T-helper 2 cell treated with Interferon-gamma antibody and Interleukin-4, amounts not matched to agents 5 μg/mL and 100 μg/mL, for 36 hours (primary cell): ENCODE data around the gene LIX1L.

Source experiments
- DNase-seq: peaks from one replicate; pipeline ENCODE4 v3.0.0; 2021; ENCODE audit warnings: low spot score
- H3K27ac Mint-ChIP-seq: one replicate; pipeline ENCODE4 v1.8.0; 2021; ENCODE audit warnings: mild to moderate bottlenecking, mixed read lengths
- H3K27me3 Mint-ChIP-seq: one replicate; pipeline ENCODE4 v1.8.0; 2021; ENCODE audit warnings: low read depth, mixed read lengths
- H3K36me3 Mint-ChIP-seq: one replicate; pipeline ENCODE4 v1.8.0; 2021; ENCODE audit warnings: low read depth, mixed read lengths
- H3K4me1 Mint-ChIP-seq: one replicate; pipeline ENCODE4 v1.8.0; 2021; ENCODE audit warnings: low read depth, mixed read lengths
- H3K4me3 Mint-ChIP-seq: one replicate; pipeline ENCODE4 v1.8.0; 2022; ENCODE audit warnings: mild to moderate bottlenecking, moderate library complexity, mixed read lengths
- H3K9me3 Mint-ChIP-seq: one replicate; pipeline ENCODE4 v1.8.0; 2021; ENCODE audit warnings: mixed read lengths

Gene LIX1L

DNA sequence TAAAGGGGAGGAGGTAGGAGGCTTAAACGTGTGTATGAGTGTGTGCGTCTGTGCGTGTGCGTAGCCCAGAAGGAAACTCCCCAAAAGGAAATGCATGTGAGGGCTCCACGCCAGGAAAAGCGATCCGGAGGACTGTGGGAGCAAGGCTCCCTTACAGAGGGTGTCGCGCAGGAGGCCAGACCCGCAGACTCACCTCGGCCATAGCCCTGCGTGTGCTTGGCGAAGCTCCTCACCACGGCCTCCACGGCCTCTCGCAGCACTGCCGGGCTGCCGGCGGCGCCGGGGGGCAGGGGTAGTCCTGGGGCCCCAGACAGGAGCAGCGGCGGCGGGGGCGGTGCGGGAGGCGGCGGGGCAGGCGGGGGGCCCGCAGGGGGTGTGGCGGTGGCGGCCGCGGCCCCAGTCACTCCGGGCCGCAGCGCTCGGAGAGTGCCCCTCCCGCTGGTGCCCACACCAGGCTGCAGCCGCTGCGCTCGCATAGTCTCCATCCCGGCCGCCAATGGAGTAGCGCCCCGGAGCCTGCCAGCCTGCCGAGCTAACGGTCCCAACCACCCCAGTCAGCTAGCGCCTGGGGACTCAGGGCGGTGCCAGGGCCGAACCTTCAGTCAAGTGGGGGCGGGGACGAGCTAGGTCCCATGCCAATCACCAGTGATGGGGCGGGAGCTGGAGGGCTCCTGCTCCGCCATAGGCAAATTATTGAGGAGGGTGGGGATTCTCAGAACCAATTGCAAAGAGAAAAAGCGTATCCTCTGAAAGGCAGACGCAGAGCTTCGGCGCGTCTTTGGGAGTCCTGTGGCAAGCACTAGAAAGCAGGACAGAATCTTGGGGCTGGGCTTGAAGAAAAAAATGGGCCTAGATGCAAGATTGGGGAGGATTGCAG lies at the start of gene LIX1L:
Gene LIX1L (minus strand): TSS at position 575 of the 877 bp plus-strand sequence. CDS start 90 bp downstream, at position 485.
- peaks cover 5% of the 10 kb centered on the region for H3K36me3 Mint-ChIP-seq
- H3K27ac Mint-ChIP-seq, result peak within 1 kb of the TSS; percentile 91
- H3K4me3 Mint-ChIP-seq, result peak within 1 kb of the TSS; percentile 91
- H3K9me3 Mint-ChIP-seq, result no peaks in the 10 kb centered on the region
- no peaks in the 10 kb centered on the region for H3K27me3 Mint-ChIP-seq
- peak; percentile 94 for DNase-seq
- H3K4me1 Mint-ChIP-seq, result peaks cover 58% of the 10 kb centered on the region

DNA sequence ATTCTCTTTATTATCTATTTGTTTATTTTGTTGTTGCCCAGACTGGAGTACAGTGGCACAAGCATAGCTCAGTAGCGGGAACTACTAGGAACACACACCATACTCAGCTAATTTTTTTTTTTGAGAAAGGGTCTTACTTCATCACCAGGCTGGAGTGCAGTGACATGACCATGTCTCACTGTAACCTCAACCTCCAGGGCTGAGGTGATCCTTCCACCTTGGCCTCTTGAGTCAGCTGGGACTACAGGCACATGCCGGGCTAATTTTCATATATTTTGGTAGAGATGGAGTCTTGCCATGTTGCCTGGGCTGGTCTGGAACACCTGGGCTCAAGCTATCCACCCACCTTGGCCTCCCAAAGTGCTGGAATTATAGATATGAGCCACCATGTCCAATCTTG lies 43.9 kb upstream of the LIX1L start:
- DNase-seq, result no peak
- no peaks in the 10 kb centered on the region for H3K9me3 Mint-ChIP-seq
- H3K27me3 Mint-ChIP-seq, result no peaks in the 10 kb centered on the region
- H3K4me3 Mint-ChIP-seq, result no peak overlapping the region
- peak overlapping the region; percentile 31 for H3K27ac Mint-ChIP-seq
- peaks cover 54% of the 10 kb centered on the region for H3K4me1 Mint-ChIP-seq
- no peaks in the 10 kb centered on the region for H3K36me3 Mint-ChIP-seq

DNA sequence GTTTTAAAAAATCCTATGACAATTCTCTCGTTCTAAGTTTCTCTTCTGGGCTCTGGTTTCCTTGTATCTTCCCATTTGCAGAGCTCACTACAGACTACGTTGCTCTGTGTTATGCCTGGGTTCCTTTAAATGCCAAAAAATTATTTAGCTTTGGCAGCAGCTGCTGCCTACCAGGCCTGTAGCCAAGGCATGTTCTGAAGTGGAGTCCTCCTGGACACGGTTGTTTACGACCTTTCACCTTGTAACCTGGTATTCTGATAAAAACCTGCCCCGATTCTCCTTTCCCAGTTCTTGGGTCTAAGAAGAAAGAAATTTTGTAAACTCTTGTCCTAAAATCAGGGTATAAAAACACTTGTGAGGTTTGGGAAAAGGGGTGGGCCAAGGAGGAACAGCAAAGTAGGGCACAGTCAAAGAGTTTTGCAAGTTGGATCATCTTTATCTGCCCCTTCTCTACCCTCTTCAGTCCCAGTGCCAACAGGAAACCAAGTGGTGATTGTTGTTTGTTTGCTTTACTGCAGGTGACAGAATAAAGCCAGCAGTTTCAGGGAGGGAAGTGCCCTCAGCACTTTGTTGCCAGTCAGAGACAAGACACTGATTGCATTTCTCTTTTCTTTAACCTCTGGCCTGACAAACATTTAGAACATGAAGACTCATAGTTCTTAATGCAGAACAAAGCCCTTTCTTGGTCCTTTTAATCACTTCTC lies 41.7 kb upstream of the LIX1L start:
- Mint-ChIP-seq H3K27ac (peak overlapping the region; percentile 79), H3K27me3 (no peaks in the 10 kb centered on the region), H3K4me3 (peak overlapping the region; percentile 66), H3K36me3 (peaks cover 20% of the 10 kb centered on the region), H3K9me3 (no peaks in the 10 kb centered on the region), H3K4me1 (peaks cover 38% of the 10 kb centered on the region)
- no peak for DNase-seq

DNA sequence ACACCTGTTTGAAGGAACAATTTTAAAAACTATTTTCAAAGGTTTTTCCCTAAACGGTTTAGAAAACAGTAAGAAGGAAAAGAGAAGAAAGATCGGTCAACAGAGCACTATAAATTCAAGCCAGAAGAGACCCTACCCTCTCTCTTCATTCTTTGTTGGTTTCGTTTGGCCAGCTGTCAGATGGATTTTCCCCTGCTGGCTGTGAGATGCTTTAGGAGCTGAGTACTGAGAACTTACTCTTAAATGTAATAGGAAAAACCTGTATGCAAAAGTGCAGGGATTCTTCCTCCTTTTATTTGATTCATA lies 39.9 kb upstream of the LIX1L start:
- Mint-ChIP-seq H3K4me1 (peaks cover 46% of the 10 kb centered on the region), H3K36me3 (peaks cover 38% of the 10 kb centered on the region), H3K9me3 (no peaks in the 10 kb centered on the region), H3K4me3 (peak overlapping the region; percentile 98), H3K27me3 (no peaks in the 10 kb centered on the region), H3K27ac (peak overlapping the region; percentile 99)
- no peak for DNase-seq

DNA sequence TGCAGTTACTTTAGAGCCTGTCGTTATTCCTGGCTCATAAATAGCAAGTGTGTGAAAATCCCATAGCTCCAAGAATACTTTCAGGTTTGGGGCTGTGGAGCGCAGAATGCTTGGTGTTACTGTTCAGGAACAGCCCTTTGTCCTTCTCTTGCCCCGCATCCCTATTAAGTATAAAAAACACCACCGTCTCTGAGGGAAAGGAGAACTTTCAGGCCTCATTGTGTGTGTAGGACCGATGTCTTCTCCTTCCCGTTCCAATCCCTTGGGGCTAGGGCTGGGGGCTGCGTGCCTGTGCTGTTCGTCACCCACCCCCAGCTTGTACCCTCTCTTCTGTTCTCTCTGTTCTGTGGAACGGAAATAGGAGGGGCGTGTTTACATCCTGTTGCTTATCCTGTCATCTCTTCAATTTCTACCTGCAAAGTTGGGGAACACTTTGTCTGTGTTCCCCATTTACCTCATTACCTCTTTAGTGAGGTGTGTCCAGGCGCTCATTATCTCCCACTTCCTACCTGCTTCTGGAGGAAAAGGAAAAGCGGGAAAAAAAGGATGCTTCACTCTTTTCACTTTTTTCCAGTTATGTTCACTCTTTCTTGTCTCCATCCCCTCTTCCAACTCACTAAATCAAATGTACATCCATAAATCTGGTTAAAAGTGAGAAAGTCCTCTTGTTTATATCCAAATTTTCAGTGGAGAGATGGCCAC lies 39.4 kb upstream of the LIX1L start:
- Mint-ChIP-seq H3K4me1 (peaks cover 50% of the 10 kb centered on the region), H3K36me3 (peaks cover 42% of the 10 kb centered on the region), H3K27me3 (no peaks in the 10 kb centered on the region), H3K27ac (peak overlapping the region; percentile 99), H3K9me3 (no peaks in the 10 kb centered on the region), H3K4me3 (peak overlapping the region; percentile 98)
- DNase-seq, result peak; percentile 53

DNA sequence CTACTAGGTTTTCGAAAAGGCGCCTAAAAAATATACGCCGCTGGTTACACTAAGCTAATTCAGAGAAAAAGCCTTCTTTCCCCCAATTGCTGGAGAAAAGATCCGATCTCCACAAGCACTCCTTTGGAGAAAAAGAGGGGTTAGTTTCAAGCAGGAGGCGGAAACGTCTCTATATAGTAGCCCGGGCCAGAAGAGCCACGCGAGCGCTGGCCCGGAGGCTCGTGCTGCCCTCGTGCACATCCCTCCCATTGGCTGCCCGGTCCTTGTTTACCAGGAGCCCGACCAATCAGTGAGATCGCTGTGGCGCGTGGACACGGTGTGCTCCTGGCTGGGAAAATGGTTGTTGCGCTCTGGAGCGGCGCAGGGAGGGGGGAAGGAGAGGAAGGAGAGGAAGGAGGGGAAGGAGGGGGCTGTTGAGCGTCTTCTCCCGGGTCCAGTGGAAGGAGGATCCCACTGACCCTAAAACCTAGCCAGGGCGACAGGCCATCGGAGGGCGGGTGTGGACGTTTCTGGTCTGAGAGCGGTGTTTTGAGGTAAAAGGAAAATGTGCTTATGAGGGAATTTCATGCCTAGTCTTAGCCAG lies 38.7 kb upstream of the LIX1L start, which contains the start of gene TXNIP:
Gene TXNIP (minus strand): TSS at position 147 of the 583 bp plus-strand sequence. CDS start 313 bp downstream, outside the sequence.
- peak; percentile 93 for DNase-seq
- peaks cover 49% of the 10 kb centered on the region for H3K36me3 Mint-ChIP-seq
- H3K9me3 Mint-ChIP-seq, result no peaks in the 10 kb centered on the region
- H3K4me1 Mint-ChIP-seq, result peaks cover 54% of the 10 kb centered on the region
- H3K4me3 Mint-ChIP-seq, result peak within 1 kb of the TSS; percentile 98
- H3K27ac Mint-ChIP-seq, result peak within 1 kb of the TSS; percentile 99
- no peaks in the 10 kb centered on the region for H3K27me3 Mint-ChIP-seq

DNA sequence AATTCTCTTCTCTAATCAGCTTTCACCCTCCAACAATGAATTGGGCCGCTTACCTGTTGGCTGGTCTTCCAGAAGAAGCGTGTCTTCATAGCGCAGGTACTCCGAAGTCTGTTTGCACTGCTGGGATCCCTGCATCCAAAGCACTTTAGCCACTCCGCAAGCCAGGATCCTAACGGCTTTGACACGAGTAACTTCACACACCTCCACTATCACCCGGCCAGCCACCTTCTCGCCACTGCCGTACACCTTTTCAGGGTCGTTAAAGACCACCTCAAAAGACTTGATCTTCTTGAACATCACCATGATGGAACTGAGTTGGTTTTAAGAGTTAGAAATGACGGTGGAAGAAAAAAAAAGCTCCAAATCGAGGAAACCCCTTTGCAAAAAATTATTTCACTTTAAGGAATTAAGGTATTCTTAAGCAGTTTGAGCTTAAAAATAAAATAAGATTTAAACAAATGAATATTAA lies 38.2 kb upstream of the LIX1L start:
- Mint-ChIP-seq H3K27ac (peak overlapping the region; percentile 99), H3K4me3 (peak overlapping the region; percentile 98), H3K4me1 (peaks cover 51% of the 10 kb centered on the region), H3K27me3 (no peaks in the 10 kb centered on the region), H3K36me3 (peaks cover 50% of the 10 kb centered on the region), H3K9me3 (no peaks in the 10 kb centered on the region)
- DNase-seq, result no peak

DNA sequence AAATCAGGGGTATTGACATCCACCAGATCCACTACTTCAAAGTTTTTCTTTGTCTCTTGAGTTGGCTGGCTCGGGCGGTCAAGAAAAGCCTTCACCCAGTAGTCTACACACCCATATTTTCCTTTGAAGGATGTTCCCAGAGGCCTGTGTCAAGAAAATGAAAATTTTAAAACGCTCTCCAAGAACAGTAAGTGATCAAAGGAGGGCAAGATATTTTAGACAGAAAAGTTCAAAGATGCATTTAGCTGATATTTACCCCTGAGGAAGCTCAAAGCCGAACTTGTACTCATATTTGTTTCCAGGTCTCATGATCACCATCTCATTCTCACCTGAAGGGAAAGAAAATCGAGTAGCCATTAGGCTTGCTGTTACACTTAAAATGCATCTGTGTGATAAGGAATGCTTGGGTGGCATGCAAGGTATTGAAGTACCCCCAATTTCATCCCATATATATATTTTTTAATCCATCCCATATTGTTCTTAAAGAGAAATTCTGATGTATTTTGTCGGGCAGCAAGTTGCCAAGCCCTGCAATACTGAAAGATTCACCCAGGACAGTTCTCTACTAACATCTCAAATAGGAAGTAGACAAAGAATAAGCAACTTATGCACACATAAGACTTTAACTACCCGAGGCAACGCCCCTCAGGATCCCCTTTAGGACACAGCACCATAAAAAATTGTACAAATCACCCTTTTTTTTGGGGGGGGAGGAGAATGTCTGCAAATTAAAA lies 37.5 kb upstream of the LIX1L start:
- H3K9me3 Mint-ChIP-seq, result no peaks in the 10 kb centered on the region
- peak overlapping the region; percentile 98 for H3K4me3 Mint-ChIP-seq
- DNase-seq, result no peak
- no peaks in the 10 kb centered on the region for H3K27me3 Mint-ChIP-seq
- peaks cover 50% of the 10 kb centered on the region for H3K36me3 Mint-ChIP-seq
- H3K4me1 Mint-ChIP-seq, result peaks cover 57% of the 10 kb centered on the region
- H3K27ac Mint-ChIP-seq, result peak overlapping the region; percentile 99

DNA sequence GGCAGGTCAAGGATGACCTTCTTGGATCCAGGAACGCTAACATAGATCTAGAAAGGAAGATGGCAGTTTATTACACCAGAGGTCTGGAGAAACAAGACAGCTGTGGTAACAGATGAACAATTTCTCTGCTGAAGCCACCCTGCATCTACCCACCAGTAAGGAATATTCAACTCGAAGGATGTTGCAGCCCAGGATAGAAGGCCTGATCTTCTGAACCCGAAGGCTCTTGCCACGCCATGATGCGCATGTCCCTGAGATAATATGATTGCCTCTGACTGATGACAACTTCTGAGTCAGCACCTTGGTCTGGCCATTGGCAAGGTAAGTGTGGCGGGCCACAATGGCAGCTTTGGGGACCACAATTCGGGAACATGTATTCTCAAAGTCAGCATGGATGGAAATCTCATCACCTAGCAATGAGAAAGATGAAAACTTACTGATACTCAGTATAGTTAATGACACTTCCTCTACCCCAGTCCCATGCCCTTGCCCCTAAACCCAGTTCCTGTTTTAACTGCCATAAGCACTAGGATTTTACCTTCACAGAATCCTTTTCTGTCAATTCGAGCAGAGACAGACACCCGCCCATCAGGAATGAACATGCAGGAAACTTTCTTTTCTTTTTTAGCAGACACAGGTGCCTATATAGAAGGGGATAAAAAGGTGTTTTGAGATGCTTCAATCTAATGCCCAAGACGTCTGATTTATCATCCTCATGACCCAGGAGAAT lies 36.7 kb upstream of the LIX1L start:
- Mint-ChIP-seq H3K27me3 (no peaks in the 10 kb centered on the region), H3K4me1 (peaks cover 51% of the 10 kb centered on the region), H3K4me3 (peak overlapping the region; percentile 98)

DNA sequence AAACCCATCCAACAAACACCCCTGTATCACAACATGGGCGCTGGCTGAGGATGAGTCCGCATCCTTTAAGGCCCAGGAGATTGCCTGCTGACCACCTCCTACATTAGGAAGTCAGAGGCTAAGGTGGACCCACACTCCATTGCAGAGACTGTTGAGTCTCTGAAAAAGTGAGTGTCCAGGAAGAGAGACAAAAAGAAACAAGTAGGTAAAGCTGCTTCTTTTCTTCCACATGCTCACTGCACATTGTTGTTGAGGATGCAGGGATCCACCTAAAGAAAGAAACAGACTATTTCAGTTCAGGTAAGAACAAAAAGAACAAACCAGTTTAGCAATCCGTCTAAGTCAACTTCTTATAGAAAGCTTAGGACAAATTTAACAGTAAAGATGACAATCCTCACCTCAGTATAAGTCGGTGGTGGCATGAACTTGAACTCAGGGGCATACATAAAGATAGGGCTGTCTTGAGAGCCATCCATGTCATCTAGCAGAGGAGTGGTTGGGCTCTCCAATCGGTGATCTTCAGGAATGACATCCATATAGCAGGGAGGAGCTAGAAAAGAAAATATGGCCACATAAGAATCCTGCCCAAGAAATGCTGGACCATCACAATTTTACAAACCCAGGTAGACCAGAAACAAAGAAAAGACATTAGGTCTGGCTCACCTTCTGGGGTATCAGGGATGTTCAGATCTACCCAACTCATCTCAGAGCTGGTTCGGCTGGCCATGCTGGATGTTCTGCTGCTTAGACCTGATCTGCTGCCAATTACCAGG lies 36.0 kb upstream of the LIX1L start:
- peak overlapping the region; percentile 99 for H3K27ac Mint-ChIP-seq
- H3K27me3 Mint-ChIP-seq, result no peaks in the 10 kb centered on the region
- DNase-seq, result no peak
- H3K4me3 Mint-ChIP-seq, result peak overlapping the region; percentile 98
- peaks cover 50% of the 10 kb centered on the region for H3K36me3 Mint-ChIP-seq
- no peaks in the 10 kb centered on the region for H3K9me3 Mint-ChIP-seq
- H3K4me1 Mint-ChIP-seq, result peaks cover 47% of the 10 kb centered on the region

More for the DNA sequence above, 36.7 kb upstream of the LIX1L start:
- peak; percentile 36 for DNase-seq
- Mint-ChIP-seq H3K27ac (peak overlapping the region; percentile 99), H3K9me3 (no peaks in the 10 kb centered on the region), H3K36me3 (peaks cover 50% of the 10 kb centered on the region)

DNA sequence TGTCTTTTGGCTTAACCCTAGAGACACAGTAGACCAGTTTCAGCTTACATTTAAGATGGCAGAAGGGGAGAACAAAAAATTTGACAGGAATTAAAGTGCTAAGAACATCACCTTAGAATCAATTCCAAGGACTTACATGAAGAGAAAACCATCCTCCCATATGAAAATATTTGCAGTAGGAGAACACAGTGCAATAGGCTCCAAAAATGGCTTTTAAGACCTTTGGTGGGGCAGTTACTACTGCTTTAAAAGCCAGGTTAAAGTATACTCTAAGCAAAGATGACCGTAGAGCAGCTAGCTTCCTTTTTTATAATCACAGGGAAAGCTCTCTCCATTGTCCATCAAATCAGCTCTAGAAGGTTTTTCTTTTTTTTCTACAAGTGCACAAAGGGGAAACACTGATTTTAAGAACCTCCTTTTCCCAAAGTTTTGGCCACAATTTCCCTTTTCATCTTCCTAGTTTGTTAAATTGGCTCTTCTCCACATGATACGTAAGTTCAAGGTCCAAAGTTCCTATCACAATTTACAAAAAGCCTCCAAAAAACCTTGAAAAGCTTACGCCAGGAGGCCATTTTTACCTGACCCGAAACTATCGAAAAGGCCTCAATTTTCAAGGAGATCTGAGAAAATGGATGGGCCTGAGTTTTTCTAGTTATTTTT lies 35.3 kb upstream of the LIX1L start:
- no peak for DNase-seq
- Mint-ChIP-seq H3K4me3 (peak overlapping the region; percentile 98), H3K9me3 (no peaks in the 10 kb centered on the region), H3K27ac (peak overlapping the region; percentile 19), H3K27me3 (no peaks in the 10 kb centered on the region), H3K36me3 (peaks cover 50% of the 10 kb centered on the region), H3K4me1 (peaks cover 44% of the 10 kb centered on the region)
